CD4-positive, alpha-beta T cell (primary cell): ENCODE data around the gene MUL1. TPM values are rescaled to one million over a fixed set of nuclear protein-coding genes. Genes with fewer than 3 reads are reported as not detected.

Experiments used
- ATAC-seq: fragments of 200-7000 bp; cut with Tn5 transposase; one replicate; pipeline ENCODE4 v1.10.0; 2022; ENCODE audit warnings: mild to moderate bottlenecking; ENCODE audit not compliant: poor library complexity
- CTCF ChIA-PET: fragments of 350-600 bp; sonication (Branson Sonifier 250); formaldehyde crosslinking; loops from one replicate; lab custom pipeline; 2021; ENCODE audit warnings: antibody characterized with exemption, inconsistent platforms; lab: Charles Lee
- POLR2A ChIA-PET: fragments of 350-600 bp; sonication (Branson Sonifier 250); formaldehyde crosslinking; loops from one replicate; lab custom pipeline; 2021; ENCODE audit warnings: antibody characterized with exemption, inconsistent platforms; lab: Charles Lee
- DNase-seq, 14 experiments: peaks; one replicate each; pipeline ENCODE4 v3.0.0-alpha.2; 2013 to 2020; ENCODE audit warnings: mixed read lengths in 2 of 14
- H3K27ac ChIP-seq, 2 donors: one replicate each; pipeline versions ENCODE4 v1.5.1 to v1.7.0; 2013; ENCODE audit warnings: low read length in 2 of 2, low read depth in 1 of 2, mild to moderate bottlenecking in 1 of 2
- H3K27me3 ChIP-seq, 2 experiments: 1 replicate in 1 of 2; 2 replicates in 1 of 2; pipeline versions ENCODE4 v1.6.1 to v1.7.0; 2013; ENCODE audit warnings: low read length in 2 of 2, control low read depth in 1 of 2, mild to moderate bottlenecking in 1 of 2, moderate library complexity in 1 of 2; ENCODE audit not compliant: insufficient read depth in 2 of 2, control insufficient read depth in 1 of 2
- H3K36me3 ChIP-seq: one replicate; pipeline ENCODE4 v1.6.1; 2013; ENCODE audit warnings: low read length, control low read depth; ENCODE audit not compliant: insufficient read depth
- H3K4me1 ChIP-seq: one replicate; pipeline ENCODE4 v1.6.1; 2013; ENCODE audit warnings: low read length, control low read depth; ENCODE audit not compliant: insufficient read depth
- H3K4me3 ChIP-seq: one replicate; pipeline ENCODE4 v1.5.1; 2013; ENCODE audit warnings: mild to moderate bottlenecking, low read length, moderate library complexity
- H3K9me3 ChIP-seq, 2 experiments: 1 replicate in 1 of 2; 2 replicates in 1 of 2; pipeline versions ENCODE4 v1.6.1 to v1.7.0; 2013; ENCODE audit warnings: low read length in 2 of 2, mild to moderate bottlenecking in 2 of 2, control low read depth in 1 of 2, moderate library complexity in 1 of 2; ENCODE audit not compliant: control insufficient read depth in 1 of 2, insufficient read depth in 1 of 2
- H3K27ac Mint-ChIP-seq: one replicate; pipeline ENCODE4 v1.8.0; 2020; ENCODE audit warnings: mixed read lengths
- H3K27me3 Mint-ChIP-seq: one replicate; pipeline ENCODE4 v1.8.0; 2021; ENCODE audit warnings: mixed read lengths
- H3K36me3 Mint-ChIP-seq: one replicate; pipeline ENCODE4 v1.8.0; 2021; ENCODE audit warnings: low read depth, mixed read lengths
- H3K4me1 Mint-ChIP-seq: one replicate; pipeline ENCODE4 v1.8.0; 2021; ENCODE audit warnings: low read depth, mixed read lengths
- H3K4me3 Mint-ChIP-seq: one replicate; pipeline ENCODE4 v1.8.0; 2020; ENCODE audit warnings: mild to moderate bottlenecking, mixed read lengths
- H3K9me3 Mint-ChIP-seq: one replicate; pipeline ENCODE4 v1.8.0; 2020; ENCODE audit warnings: mixed read lengths
- intact Hi-C, 2 experiments: fragments of 100-400 bp; cut with DNase I in 1 of 2; cut with micrococcal nuclease in 1 of 2; formaldehyde crosslinking; loops; one replicate each; pipeline versions ENCODE4 v1.15.1 to v1.9.0; 2023 to 2025; cut with DNase I, micrococcal nuclease
- total RNA-seq, 174 experiments: library from RNA in 2 of 174; stranded (reverse) in 2 of 174; gene quantifications; one replicate each; pipeline ENCODE4 v1.2.3 and lab custom pipeline; 2021 to 2026
- TF ChIP-seq, protein P1 (sequence below): fragments of 200-600 bp; IDR thresholded peaks from one replicate; pipeline ENCODE4 v1.8.0; 2022; ENCODE audit warnings: antibody characterized with exemption, mild to moderate bottlenecking

Gene MUL1
- total RNA-seq, 2 experiments from 2014 or later = 17.2 to 17.6 TPM

GRCh38 chr1:20479840-20480239, 28.1 kb downstream of the MUL1 start:
- CTCF ChIA-PET = no interaction called here
- no peak overlapping the region for H3K27ac ChIP-seq
- H3K4me1 ChIP-seq = peaks cover 24% of the 10 kb centered on the region
- no peak overlapping the region for H3K27ac Mint-ChIP-seq
- peaks cover 0 to 9% of the 10 kb centered on the region in 2 experiments for H3K9me3 ChIP-seq
- H3K9me3 Mint-ChIP-seq = no peaks in the 10 kb centered on the region
- ATAC-seq = no peak
- intact Hi-C loops = no loop called here
- H3K4me1 Mint-ChIP-seq = peaks cover 13% of the 10 kb centered on the region
- H3K4me3 ChIP-seq = no peak overlapping the region
- peaks cover 97% of the 10 kb centered on the region for H3K27me3 Mint-ChIP-seq
- POLR2A ChIA-PET = no interaction called here
- H3K36me3 ChIP-seq = no peaks in the 10 kb centered on the region
- TF ChIP-seq, protein P1, sequence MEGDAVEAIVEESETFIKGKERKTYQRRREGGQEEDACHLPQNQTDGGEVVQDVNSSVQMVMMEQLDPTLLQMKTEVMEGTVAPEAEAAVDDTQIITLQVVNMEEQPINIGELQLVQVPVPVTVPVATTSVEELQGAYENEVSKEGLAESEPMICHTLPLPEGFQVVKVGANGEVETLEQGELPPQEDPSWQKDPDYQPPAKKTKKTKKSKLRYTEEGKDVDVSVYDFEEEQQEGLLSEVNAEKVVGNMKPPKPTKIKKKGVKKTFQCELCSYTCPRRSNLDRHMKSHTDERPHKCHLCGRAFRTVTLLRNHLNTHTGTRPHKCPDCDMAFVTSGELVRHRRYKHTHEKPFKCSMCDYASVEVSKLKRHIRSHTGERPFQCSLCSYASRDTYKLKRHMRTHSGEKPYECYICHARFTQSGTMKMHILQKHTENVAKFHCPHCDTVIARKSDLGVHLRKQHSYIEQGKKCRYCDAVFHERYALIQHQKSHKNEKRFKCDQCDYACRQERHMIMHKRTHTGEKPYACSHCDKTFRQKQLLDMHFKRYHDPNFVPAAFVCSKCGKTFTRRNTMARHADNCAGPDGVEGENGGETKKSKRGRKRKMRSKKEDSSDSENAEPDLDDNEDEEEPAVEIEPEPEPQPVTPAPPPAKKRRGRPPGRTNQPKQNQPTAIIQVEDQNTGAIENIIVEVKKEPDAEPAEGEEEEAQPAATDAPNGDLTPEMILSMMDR = no peak
- no peak overlapping the region for H3K4me3 Mint-ChIP-seq
- no peaks in the 10 kb centered on the region for H3K36me3 Mint-ChIP-seq
- peaks cover 60 to 89% of the 10 kb centered on the region in 2 experiments for H3K27me3 ChIP-seq
- no peak for DNase-seq

DNA sequence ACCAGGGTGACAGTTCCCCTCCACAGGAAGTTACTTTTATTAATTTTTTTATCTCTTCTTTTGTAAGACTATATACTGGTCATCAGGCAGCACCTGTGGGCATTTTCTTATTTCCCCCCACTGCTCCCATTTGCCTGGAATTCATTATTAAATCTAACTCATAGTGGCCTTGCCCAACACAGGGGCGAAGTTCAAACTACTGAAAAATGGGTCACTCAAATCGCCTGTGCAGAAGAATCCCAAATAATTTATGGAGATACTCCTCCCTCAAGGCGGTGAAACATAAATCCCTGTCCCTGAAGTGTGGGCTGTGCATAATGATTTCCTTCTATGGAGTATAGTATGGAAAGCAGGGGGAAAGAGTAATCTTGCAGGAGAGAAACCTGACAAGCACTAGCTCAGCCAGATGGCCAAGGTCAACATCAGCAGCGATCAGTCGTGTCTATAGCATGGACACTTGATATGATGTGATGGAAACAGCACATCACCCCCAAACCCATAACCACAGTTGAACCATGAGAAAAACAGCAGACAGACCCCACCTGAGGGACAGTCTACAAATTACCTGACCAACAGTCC, 29.8 kb downstream of the MUL1 start:
- CTCF ChIA-PET = no interaction called here
- H3K27me3 Mint-ChIP-seq = peaks cover 98% of the 10 kb centered on the region
- POLR2A ChIA-PET = no interaction called here

DNA sequence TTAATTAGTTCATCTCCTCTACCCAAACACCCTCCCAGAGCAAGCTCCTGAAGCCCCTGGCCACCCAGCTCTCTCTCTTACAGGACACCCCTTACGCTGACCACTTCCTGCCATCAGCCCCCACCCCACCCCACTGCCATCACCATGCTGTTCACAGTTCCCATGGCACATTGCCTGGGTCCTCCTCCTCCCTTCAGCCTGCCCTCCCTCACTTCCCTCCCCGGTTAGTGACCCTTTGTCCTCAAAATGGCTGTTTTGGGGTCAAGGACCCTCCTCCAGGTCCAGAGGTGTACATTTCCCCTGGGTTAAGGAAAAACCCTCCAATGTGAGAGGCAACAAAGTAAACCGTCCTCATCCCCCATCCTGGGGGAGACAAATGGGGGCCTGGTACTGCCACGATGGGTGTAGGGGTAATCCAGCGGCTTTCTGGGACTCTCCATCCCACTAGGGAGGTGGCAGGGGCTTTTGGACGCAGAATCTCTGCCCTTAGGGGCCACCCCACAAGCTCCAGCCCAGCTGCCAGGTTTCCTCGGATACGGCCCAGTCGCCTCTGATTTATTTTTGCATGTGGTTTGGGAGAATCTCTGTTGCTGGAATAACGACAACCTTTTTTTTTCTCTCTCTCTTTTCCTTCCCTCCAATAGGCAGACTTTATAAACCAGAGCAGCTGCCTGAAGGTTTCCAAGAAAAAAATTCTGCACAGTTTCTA, 30.4 kb downstream of the MUL1 start:
- Histone ChIP-seq H3K4me3 (no peak overlapping the region), H3K9me3 (peaks cover 0 to 8% of the 10 kb centered on the region in 2 experiments), H3K4me1 (peaks cover 9% of the 10 kb centered on the region), H3K27me3 (peaks cover 59 to 85% of the 10 kb centered on the region in 2 experiments), H3K27ac (no peak overlapping the region), H3K36me3 (no peaks in the 10 kb centered on the region)
- ChIA-PET CTCF (no interaction called here), POLR2A (no interaction called here)
- Mint-ChIP-seq H3K4me3 (no peak overlapping the region), H3K27me3 (peaks cover 97% of the 10 kb centered on the region), H3K36me3 (no peaks in the 10 kb centered on the region), H3K9me3 (no peaks in the 10 kb centered on the region), H3K4me1 (no peaks in the 10 kb centered on the region), H3K27ac (no peak overlapping the region)
- TF ChIP-seq, protein P1 = no peak
- DNase-seq = no peak
- no peak for ATAC-seq
- intact Hi-C loops = no loop called here

More for the DNA sequence above, 29.8 kb downstream of the MUL1 start:
- no peak overlapping the region for H3K4me3 ChIP-seq
- Mint-ChIP-seq H3K4me1 (no peaks in the 10 kb centered on the region), H3K36me3 (no peaks in the 10 kb centered on the region), H3K4me3 (no peak overlapping the region), H3K27ac (no peak overlapping the region), H3K9me3 (no peaks in the 10 kb centered on the region)
- no peaks in the 10 kb centered on the region for H3K36me3 ChIP-seq
- ATAC-seq = no peak
- H3K27me3 ChIP-seq = peaks cover 54 to 88% of the 10 kb centered on the region in 2 experiments
- peaks cover 0 to 8% of the 10 kb centered on the region in 2 experiments for H3K9me3 ChIP-seq
- intact Hi-C loops = no loop called here
- no peak overlapping the region for H3K27ac ChIP-seq
- H3K4me1 ChIP-seq = peaks cover 9% of the 10 kb centered on the region
- DNase-seq = no peak
- TF ChIP-seq, protein P1 = no peak
